ENCODE data around the gene BMP2K. TPM values are rescaled to one million over a fixed set of nuclear protein-coding genes. Genes with fewer than 3 reads are reported as not detected.

BMP2K gene
- total and polyA plus RNA-seq, 4 donors, result 4.4 to 138 (median 19.3) TPM

GRCh38 chr4:78779280-78779679, 3.1 kb downstream of the BMP2K start:
- Histone ChIP-seq H3K9ac (ENCODE audit: low read depth in 1 of 2, low read length in 2 of 2) (no peak overlapping the region), H3K36me3 (ENCODE audit: control insufficient read depth in 4 of 4, insufficient read depth in 3 of 4, low read depth in 1 of 4, low read length in 3 of 4) (no peaks in the 10 kb centered on the region), H3K9me3 (ENCODE audit: control insufficient read depth in 4 of 4, low read length in 3 of 4) (no peaks in the 10 kb centered on the region), H3K27ac (ENCODE audit: low read depth in 1 of 2, low read length in 2 of 2) (no peak overlapping the region), H3K4me3 (ENCODE audit: low read depth in 1 of 3, low read length in 3 of 3) (no peak overlapping the region), H3K27me3 (ENCODE audit: control insufficient read depth in 4 of 4, insufficient read depth in 4 of 4, low read length in 3 of 4) (no peaks in the 10 kb centered on the region), H3K4me1 (ENCODE audit: control insufficient read depth in 4 of 4, insufficient read depth in 4 of 4, low read length in 3 of 4) (peaks cover 7 to 47% (median 15%) of the 10 kb centered on the region in 4 donors)
- TF ChIP-seq RAD21 (IDR thresholded peaks at IDR 0.05), result no peak
- DNase-seq (ENCODE audit: low spot score), result no peak
- WGBS, result 58% methylated on average over 2 of the region's 2 CpGs

- no peak for DNase-seq (ENCODE audit: low spot score)
- Histone ChIP-seq H3K9me3 (ENCODE audit: control insufficient read depth in 4 of 4, low read length in 3 of 4) (no peaks in the 10 kb centered on the region), H3K36me3 (ENCODE audit: control insufficient read depth in 4 of 4, insufficient read depth in 3 of 4, low read depth in 1 of 4, low read length in 3 of 4) (no peaks in the 10 kb centered on the region), H3K4me1 (ENCODE audit: control insufficient read depth in 4 of 4, insufficient read depth in 4 of 4, low read length in 3 of 4) (peaks cover 6 to 44% (median 14%) of the 10 kb centered on the region in 4 donors), H3K4me3 (ENCODE audit: low read depth in 1 of 3, low read length in 3 of 3) (no peak overlapping the region), H3K9ac (ENCODE audit: low read depth in 1 of 2, low read length in 2 of 2) (no peak overlapping the region), H3K27ac (ENCODE audit: low read depth in 1 of 2, low read length in 2 of 2) (no peak overlapping the region), H3K27me3 (ENCODE audit: control insufficient read depth in 4 of 4, insufficient read depth in 4 of 4, low read length in 3 of 4) (no peaks in the 10 kb centered on the region)
- TF ChIP-seq GABPA (IDR thresholded peaks at IDR 0.05 in 1 of 2, conservative IDR thresholded peaks at IDR 0.05 in 1 of 2), result no peak
- TF ChIP-seq REST (IDR thresholded peaks at IDR 0.05), result no peak
- no peak for TF ChIP-seq FOXA2 (IDR thresholded peaks at IDR 0.05)
- TF ChIP-seq CTCF (IDR thresholded peaks at IDR 0.05; ENCODE audit: low read depth, low read length, missing input control), result no peak
- TF ChIP-seq NR2F2 (IDR thresholded peaks at IDR 0.05), result no peak
- no peak for TF ChIP-seq EGR1 (IDR thresholded peaks at IDR 0.05; ENCODE audit: low read depth in 2 of 2)
- 87% methylated on average over 2 of the region's 2 CpGs for WGBS
Observed at GRCh38 chr4:78780093-78780492, 3.9 kb downstream of the BMP2K start.

GRCh38 chr4:78781139-78781538, 5.0 kb downstream of the BMP2K start:
- no peaks in the 10 kb centered on the region for H3K36me3 ChIP-seq (ENCODE audit: control insufficient read depth in 4 of 4, insufficient read depth in 3 of 4, low read depth in 1 of 4, low read length in 3 of 4)
- TF ChIP-seq EGR1 (IDR thresholded peaks at IDR 0.05; ENCODE audit: low read depth in 2 of 2) (no peak), NR2F2 (IDR thresholded peaks at IDR 0.05) (no peak), ZBTB33 (IDR thresholded peaks at IDR 0.05) (no peak), RXRA (IDR thresholded peaks at IDR 0.05) (no peak), JUND (IDR thresholded peaks at IDR 0.05) (no peak)
- H3K9ac ChIP-seq (ENCODE audit: low read depth in 1 of 2, low read length in 2 of 2), result no peak overlapping the region
- no peak overlapping the region for H3K27ac ChIP-seq (ENCODE audit: low read depth in 1 of 2, low read length in 2 of 2)
- no peaks in the 10 kb centered on the region for H3K27me3 ChIP-seq (ENCODE audit: control insufficient read depth in 4 of 4, insufficient read depth in 4 of 4, low read length in 3 of 4)
- H3K4me3 ChIP-seq (ENCODE audit: low read depth in 1 of 3, low read length in 3 of 3), result no peak overlapping the region
- H3K9me3 ChIP-seq (ENCODE audit: control insufficient read depth in 4 of 4, low read length in 3 of 4), result no peaks in the 10 kb centered on the region
- WGBS, result 59% methylated on average over 1 of the region's 1 CpG
- DNase-seq (ENCODE audit: low spot score), result no peak
- H3K4me1 ChIP-seq (ENCODE audit: control insufficient read depth in 4 of 4, insufficient read depth in 4 of 4, low read length in 3 of 4), result peaks cover 6 to 50% (median 13%) of the 10 kb centered on the region in 4 donors
